Stomach (tissue), 4 donors: ENCODE results near the gene ROGDI.

Experiments
- CTCF ChIP-seq, 7 experiments: fragments of 450-650 bp in 4 of 7; fragments of 200-600 bp in 3 of 7; sonication (generic) in 3 of 7; IDR thresholded peaks; one replicate each; pipeline ENCODE4 v1.5.1; 2016 to 2019; ENCODE audit warnings: antibody characterized with exemption in 7 of 7, control low read depth in 2 of 7, mild to moderate bottlenecking in 1 of 7
- EP300 ChIP-seq: sonication (generic); formaldehyde crosslinking; IDR thresholded peaks from one replicate; pipeline ENCODE4 v1.6.1; 2017; ENCODE audit warnings: antibody characterized with exemption
- POLR2A ChIP-seq, 4 donors: fragments of 450-650 bp; IDR thresholded peaks; one replicate each; pipeline ENCODE4 v1.6.1; 2016; ENCODE audit warnings: antibody characterized with exemption in 4 of 4, control low read depth in 2 of 4, mild to moderate bottlenecking in 1 of 4, moderate library complexity in 1 of 4
- POLR2AphosphoS5 ChIP-seq, 3 donors: sonication (generic); formaldehyde crosslinking; IDR thresholded peaks; one replicate each; pipeline ENCODE4 v1.6.1; 2016; ENCODE audit warnings: antibody characterized with exemption in 3 of 3

GRCh38 chr16:4831616-4832015, 29.2 kb upstream of the ROGDI start:
- no peak for TF ChIP-seq CTCF (IDR thresholded peaks at IDR 0.05)
- TF ChIP-seq EP300 = no peak
- TF ChIP-seq POLR2AphosphoS5 (IDR thresholded peaks at IDR 0.05) = no peak
- no peak for TF ChIP-seq POLR2A (IDR thresholded peaks at IDR 0.05)
